Fibroblast of skin of right quadriceps (primary cell): ENCODE results near the gene FLT3LG.
A peak's percentile ranks its signal among the peaks of the same experiment; 100 is the strongest.

Source experiments
- DNase-seq: peaks from one replicate; pipeline ENCODE4 v3.0.0-alpha.2; 2013

Gene FLT3LG

GRCh38 chr19:49489601-49490167 is 15.7 kb downstream of the FLT3LG start:
- DNase-seq, result no peak

DNA sequence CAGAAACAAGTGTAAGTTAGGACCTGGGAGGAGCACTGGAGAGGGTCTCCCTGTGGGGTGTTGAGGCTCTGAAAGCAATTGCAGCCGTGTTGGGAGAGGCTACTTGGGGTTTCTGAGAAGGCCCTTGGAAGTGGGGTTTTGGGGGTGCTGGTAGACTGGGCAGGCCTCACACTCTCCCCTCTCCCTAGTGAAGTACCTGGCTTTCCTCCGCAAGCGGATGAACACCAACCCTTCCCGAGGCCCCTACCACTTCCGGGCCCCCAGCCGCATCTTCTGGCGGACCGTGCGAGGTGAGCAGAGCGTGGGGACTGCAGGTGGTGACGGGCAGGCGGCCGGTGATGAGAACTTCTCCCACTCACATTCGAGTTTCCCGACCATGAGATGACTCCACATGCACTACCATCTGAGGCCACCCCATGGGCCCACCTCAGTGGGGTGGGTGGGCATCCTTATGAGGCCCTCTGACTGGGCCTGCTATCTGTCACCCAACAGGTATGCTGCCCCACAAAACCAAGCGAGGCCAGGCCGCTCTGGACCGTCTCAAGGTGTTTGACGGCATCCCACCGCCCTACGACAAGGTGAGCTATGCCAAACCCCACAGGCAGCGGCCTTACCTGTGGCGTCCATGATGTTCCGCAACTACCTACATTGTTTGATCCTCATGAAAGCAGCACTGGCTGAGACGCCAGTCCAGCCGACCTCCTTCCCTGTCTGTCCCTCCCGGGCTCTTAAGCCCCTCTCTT is 16.4 kb downstream of the FLT3LG start:
- DNase-seq, result no peak

- DNase-seq, result no peak
Measured at GRCh38 chr19:49491030-49491803, 17.2 kb downstream of the FLT3LG start.

GRCh38 chr19:49491804-49492572 is 18.0 kb downstream of the FLT3LG start:
- no peak for DNase-seq

GRCh38 chr19:49492573-49493405 is 18.8 kb downstream of the FLT3LG start:
- DNase-seq, result peak; percentile 39

GRCh38 chr19:49496574-49497008 is 22.6 kb downstream of the FLT3LG start:
- DNase-seq, result no peak

DNA sequence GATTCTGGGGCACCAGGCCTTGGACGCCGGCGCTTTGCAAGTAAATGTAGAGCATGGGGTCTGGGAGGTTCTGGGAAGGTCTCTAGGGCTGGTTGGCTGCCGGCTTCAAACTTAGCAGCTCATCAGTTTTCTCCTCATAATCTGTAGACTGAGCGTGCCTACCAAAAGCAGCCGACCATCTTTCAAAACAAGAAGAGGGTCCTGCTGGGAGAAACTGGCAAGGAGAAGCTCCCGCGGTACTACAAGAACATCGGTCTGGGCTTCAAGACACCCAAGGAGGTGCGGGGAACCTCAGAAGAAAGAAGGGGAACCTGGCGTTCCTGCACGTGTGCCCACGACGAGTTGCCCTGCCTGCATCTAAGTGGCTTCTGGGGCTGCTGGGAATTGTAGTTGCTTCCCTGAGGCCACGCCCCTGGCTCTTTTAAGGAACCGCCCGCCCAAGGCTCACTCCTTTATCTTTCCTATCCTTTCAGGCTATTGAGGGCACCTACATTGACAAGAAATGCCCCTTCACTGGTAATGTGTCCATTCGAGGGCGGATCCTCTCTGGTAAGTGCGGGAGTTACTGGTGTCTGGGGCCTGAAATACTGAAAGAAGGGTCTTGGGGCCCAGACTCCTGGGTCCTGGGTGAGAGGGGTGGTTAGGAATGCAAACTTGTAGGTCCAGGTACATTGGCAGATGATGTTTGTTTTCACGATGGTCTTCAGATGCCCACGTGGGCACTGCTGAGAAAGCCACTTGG is 23.2 kb downstream of the FLT3LG start:
- DNase-seq, result peak; percentile 49

- DNase-seq, result no peak
Measured at GRCh38 chr19:49497789-49498103, 23.7 kb downstream of the FLT3LG start.

GRCh38 chr19:49498475-49498874 is 24.5 kb downstream of the FLT3LG start:
- no peak for DNase-seq

- DNase-seq, result no peak
Measured at GRCh38 chr19:49499030-49499670, 25.1 kb downstream of the FLT3LG start.

GRCh38 chr19:49502866-49503581 is 29.0 kb downstream of the FLT3LG start:
- peak; percentile 84 for DNase-seq

DNA sequence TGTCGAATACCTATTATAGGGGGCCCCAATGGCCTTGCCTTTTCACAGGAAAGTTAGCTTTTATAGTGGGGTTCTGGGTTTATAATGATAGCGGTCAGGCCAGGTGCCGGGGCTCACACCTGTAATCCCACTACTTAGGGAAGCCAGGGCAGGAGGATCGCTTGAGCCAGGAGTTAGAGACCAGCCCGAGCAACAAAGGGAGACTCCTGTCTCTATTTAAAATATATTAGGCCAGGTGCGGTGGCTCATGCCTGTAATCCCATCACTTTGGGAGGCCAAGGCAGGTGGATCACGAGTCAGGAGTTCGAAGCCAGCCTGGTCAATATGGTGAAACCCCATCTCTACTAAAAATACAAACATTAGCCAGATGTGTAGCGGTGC is 29.6 kb downstream of the FLT3LG start:
- no peak for DNase-seq

- peak; percentile 47 for DNase-seq
Measured at GRCh38 chr19:49506575-49507105, 32.6 kb downstream of the FLT3LG start.

GRCh38 chr19:49507803-49508494 is 33.9 kb downstream of the FLT3LG start:
- DNase-seq, result no peak

GRCh38 chr19:49512970-49513745 is 39.1 kb downstream of the FLT3LG start:
- DNase-seq, result no peak

DNA sequence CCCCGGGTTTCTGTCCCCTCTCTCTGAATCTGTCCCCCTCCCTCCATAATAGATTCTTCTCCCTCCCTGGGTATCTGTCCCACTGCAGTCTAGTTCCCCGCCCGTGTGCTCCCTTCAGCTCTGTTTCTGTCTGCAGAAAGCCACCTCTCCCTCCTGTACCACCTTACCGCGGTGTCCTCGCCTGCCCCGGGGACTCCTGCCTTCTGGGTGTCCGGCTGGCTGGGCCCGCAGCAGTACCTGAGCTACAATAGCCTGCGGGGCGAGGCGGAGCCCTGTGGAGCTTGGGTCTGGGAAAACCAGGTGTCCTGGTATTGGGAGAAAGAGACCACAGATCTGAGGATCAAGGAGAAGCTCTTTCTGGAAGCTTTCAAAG is 39.7 kb downstream of the FLT3LG start:
- DNase-seq, result no peak

GRCh38 chr19:49514151-49514550 is 40.1 kb downstream of the FLT3LG start:
- DNase-seq, result no peak

DNA sequence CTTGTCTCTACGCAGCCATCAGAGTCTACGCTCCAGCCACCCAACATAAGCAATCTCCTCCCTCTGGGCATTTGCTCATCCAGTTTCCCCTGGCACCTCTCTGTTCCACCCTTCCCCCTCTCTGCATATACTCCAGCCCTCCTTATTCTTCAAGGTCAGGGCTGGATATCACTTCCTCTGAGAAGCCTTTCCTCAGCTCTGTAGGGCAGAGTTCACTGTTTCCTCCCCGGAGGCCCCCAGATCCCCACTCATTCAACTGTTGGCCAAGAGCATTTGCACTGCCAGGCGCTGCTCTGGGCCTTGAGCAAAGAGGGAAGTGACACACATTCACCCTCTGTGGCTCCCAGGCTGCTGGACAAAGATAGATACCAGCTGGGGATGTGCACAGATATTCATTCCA is 41.8 kb downstream of the FLT3LG start:
- no peak for DNase-seq

- DNase-seq, result no peak
Measured at GRCh38 chr19:49518033-49518432, 44.0 kb downstream of the FLT3LG start.
